ENCODE measurements around the gene VMO1.
"Not testable (repeated sequence)": the region's sequence is repeated elsewhere in the genome, so short reads cannot be mapped to it uniquely, and the experiment has no call there.

VMO1 gene

DNA sequence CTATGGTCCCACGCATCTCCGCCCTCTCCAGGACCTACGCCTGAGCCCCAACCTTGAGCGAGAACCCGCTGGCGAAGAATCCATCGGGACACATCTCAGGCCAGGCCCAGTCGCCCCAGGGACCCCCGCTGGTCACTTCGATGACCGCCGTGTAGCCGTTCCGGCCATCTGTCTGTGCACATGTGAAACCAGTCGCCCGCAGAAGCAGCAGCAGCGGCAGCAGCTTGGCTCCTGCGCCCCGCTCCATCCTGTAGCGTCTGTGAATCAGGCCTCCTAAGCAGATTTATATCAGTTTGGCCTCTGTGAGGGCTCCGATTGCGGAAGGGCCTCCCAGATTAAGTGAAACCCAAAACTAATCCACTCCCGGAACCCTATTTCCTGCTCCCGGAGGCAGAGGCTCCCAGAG, at the start of gene VMO1:
Gene VMO1, minus strand, starts transcription at position 259 of the 406 bp plus-strand sequence. Its CDS starts 12 bp downstream, at position 247.
- peak; percentile 21 for DNase-seq (ENCODE audit: low spot score)

DNA sequence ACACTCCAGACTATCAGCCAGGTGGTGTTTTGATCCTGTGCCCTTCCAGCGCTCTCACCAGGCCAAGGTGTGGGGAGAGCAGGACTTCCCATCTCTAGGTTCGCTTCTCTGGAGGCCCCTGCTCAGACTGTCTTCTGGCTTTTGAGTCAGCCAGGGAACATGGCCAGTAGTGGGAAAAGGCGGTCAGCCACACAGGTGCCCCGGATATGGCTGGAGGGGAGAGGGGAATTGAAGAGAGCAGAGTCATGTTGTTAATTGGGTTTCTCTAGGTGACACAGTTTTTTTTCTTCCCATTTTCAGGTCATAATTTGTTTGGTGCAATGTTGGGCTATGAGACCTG, 48.5 kb upstream of the VMO1 start:
- DNase-seq (ENCODE audit: low spot score) = no peak

- DNase-seq (ENCODE audit: low spot score) = no peak
Observed at GRCh38 chr17:4833941-4834680, 47.9 kb upstream of the VMO1 start.

DNA sequence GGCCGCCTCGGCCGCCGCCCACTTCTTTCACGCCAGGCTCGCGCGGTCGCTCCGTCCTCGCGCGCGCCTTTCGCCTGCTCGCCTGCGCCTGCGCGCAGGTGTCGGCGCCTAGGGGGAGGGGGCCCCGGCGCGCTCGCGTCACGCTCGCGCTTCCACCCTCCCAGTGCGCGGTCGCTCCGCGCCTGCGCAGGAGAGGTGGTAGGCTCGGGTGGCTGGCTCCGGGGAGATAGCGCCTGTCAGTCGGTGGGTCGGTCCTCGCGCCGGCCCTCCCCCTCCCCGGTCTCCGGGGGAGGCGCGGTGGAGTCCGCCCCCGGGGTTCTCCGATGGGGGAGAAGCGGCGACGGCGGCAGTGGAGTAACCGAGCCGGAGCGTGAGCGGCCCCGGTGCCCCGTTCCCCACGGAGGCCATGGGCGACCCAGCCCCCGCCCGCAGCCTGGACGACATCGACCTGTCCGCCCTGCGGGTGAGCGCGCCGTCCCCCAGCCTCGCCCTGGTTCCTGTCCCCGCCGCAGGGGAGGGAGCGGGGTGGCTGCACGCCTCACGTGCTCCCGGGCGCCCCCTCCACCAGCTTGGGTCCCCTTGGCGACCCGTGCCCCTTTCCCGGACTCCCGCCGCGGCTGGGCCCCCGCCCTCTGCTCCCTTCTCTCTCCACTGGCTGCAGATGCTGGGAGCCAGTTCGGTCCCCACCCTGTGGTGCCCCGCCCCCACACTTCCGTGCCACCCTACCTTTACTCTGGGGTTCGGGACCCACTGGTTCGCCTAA, 47.2 kb upstream of the VMO1 start, which contains the start of gene MINK1:
Gene MINK1, plus strand, starts transcription at position 163 of the 763 bp plus-strand sequence. Its CDS starts 244 bp downstream, at position 407.
- DNase-seq (ENCODE audit: low spot score) = peak; percentile 90

DNA sequence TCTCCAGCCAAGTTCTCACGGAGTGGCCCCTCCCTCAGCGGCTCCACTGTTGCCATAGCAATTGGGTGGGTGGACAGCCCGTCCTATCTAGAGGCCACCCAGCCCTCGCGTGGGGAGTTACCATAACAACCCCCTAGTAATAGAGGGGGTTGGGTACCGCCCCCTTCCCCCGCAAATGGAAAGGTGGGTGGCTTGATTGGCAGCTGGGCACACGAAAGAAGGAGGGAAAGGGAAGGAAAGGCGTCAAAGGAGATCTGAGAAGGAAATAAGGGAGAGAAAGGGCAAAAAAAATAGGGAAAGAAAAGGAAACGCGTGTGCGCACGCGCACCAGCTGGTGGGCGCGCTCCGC, 46.6 kb upstream of the VMO1 start:
- not testable (repeated sequence) for DNase-seq (ENCODE audit: low spot score)

DNA sequence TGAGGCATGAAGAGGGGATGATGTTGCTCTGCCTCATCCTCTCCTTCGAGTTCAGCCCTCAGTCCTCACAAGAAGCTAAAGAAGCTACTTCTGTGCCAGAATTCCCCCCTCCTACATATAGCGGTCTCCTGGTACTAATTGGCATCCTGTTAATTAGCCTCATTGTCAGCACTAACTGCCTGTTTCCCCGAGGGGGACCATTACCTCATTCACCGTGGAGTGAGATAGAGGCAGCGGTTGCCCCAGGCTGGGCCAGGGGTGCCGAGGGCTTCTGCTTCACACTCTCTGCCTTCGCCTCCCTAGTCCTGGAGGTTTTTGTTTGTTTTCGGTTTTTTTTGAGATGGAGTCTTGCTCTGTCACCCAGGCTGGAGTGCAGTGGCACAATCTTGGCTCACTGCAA, 41.2 kb upstream of the VMO1 start:
- DNase-seq (ENCODE audit: low spot score) = no peak

- DNase-seq (ENCODE audit: low spot score) = no peak
Observed at GRCh38 chr17:4823373-4824089, 37.4 kb upstream of the VMO1 start.

- no peak for DNase-seq (ENCODE audit: low spot score)
Observed at GRCh38 chr17:4822835-4823234, 36.7 kb upstream of the VMO1 start.

GRCh38 chr17:4818276-4818675, 32.1 kb upstream of the VMO1 start:
- DNase-seq (ENCODE audit: low spot score) = no peak

DNA sequence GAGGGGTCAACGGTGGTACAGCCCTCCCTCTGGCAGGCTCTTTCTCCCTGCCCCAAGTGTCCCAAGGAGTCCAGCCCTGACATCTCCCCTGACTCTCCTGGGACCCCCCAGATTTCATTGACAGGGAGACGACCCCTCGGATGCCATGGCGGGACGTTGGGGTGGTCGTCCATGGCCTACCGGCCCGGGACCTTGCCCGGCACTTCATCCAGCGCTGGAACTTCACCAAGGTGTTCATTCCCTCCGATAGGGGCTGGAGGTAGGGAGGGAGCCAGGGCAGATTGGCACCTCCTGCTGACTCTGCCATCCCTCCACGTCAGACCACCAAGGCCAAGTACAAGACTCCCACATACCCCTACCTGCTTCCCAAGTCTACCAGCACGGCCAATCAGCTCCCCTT, 30.7 kb upstream of the VMO1 start:
- DNase-seq (ENCODE audit: low spot score) = no peak

DNA sequence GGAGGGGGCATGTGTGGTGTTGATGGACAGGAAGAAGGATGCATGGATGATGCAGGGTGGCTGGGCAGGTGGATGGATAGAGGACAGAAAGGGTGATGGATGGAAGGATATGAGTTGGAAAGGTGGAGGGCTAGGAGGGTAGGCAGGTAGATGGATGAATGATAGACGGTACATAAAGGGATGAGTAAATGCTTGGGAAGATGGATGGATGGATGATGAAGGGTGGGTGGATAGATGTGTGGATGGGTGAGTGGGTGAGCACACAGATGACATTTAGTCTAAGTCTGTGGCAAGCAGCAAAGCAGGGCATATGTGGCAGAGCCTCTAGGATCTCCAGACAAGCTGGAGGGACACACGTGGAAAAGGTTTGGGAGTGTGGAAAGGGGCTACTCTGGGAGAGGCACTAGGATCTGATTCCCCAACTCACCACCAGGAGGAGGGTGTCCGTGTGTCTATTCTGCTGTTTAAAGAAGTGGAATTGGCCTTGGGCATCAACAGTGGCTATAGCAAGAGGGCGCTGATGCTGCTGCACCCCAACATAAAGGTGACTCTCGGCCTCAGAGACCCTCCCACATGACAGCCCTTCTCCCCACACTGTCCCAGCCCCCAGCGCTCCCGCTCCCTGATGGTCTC, 29.0 kb upstream of the VMO1 start:
- DNase-seq (ENCODE audit: low spot score) = no peak

GRCh38 chr17:4812690-4813089, 26.5 kb upstream of the VMO1 start:
- no peak for DNase-seq (ENCODE audit: low spot score)

- no peak for DNase-seq (ENCODE audit: low spot score)
Observed at GRCh38 chr17:4811471-4811870, 25.3 kb upstream of the VMO1 start.

DNA sequence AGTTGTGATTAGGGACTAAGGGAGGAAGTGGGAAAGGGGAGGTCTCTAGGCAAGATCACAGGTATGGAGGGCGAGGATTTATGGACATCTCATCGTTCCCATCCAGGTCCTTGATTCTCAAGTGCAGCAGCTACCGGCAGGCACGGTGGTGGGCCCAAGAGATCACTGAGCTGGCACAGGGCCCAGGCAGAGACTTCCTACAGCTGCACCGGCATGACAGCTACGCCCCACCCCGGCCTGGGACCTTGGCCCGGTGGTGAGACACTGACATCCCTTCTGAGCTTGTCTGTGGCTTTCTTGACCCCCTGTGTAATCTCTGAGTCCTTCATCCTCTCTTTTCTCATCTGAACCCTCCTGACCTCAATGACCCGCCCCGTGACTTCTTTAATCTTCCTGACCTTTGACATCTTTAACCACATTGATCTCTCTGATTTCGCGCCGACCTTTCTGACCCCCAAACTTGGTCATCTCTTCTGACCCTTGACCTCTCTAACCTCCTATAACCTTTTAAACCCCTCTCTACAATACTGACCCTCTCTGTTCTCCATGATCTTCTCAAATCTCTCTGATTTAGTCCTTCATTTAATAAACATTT, 24.6 kb upstream of the VMO1 start:
- no peak for DNase-seq (ENCODE audit: low spot score)

DNA sequence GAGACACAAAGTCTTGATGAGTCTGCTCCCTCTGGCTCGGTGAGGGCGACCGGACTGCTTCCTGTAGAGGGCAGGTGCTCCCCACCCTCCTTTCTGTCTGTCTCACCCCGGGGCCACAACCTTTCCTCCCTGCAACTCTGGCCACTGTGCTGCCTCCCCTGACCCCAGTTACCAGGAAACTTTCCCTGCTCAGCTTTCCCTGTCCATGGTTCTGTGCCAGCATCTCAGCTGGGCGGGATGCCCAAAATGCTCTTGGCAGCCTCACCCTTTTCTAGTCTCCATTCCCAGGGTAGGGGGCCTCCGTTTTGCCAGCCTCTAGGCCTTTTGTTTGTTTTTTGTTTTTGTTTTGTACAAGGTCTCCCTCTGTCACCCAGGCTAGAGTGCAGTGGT, 22.2 kb upstream of the VMO1 start:
- peak; percentile 74 for DNase-seq (ENCODE audit: low spot score)

DNA sequence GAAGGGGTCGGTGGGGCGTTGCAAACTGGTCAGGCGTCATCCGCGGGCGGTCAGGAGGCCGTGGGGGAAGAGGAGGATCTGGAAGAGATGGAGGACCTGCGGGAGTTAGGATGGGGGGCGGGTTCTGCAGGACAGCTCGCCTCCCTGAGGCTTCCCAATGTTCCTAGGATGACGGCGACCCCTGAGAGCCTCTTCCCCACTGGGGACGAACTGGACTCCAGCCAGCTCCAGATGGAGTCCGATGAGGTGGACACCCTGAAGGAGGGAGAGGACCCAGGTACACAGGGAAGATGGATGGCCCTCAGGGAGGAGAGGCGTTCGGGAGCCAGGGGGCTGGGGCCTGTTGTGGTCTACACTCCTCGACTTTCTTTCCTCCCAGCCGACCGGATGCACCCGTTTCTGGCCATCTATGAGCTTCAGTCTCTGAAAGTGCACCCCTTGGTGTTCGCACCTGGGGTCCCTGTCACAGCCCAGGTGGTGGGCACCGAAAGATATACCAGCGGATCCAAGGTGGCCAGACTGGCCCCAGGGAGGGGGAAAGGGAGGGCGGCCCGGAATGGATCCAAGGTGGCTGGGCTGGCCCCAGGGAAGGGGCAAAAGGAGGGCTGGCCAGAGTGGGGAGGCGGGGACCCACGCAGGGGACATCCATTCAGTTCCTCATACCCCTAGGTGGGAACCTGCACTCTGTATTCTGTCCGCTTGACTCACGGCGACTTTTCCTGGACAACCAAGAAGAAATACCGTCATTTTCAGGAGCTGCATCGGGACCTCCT, 21.6 kb upstream of the VMO1 start:
- no peak for DNase-seq (ENCODE audit: low spot score)

DNA sequence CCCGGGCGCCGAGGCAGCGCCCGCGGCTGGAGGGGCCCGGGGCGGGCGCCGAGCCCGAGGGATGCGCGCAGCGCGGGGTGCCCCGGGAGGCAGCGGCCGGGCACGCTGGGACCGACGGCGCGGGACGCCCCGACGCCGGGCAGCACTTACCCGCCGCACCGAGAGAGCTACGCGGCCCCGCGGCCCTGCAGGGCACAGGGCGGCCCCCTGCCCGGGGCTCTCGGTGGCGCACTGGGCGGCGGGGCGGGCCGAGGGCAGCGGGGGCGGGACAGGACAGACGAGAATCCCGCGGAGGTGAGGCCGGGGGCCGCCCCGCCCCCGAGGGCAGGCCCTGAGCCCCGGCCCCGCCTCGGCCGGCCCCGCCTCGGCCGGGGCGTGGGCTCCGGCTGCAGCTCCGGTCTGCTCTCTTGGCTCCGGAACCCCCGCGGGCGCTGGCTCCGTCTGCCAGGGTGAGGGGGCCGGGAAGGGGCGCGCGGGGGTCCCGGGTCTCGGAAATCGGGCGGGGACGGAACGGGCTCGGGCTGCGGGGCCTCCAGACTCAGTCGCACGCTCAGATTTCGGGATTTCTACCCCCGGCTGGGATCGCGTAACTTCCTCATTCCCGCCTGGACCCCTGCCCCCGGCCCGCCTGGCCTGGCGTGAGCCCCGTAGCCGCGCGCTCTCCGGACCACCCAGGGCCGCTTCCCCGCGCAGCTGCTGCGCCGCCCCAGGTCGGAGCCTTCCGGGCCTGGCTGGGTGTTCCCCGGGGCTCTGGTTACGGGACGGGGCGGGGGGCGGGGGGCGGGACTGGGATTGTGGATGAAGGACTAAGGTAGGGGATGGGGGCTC, 20.8 kb upstream of the VMO1 start, which contains the start of gene PLD2:
Gene PLD2, plus strand, starts transcription at position 376 of the 828 bp plus-strand sequence. CDS start 621 bp downstream, outside the sequence.
- DNase-seq (ENCODE audit: low spot score) = peak; percentile 84

DNA sequence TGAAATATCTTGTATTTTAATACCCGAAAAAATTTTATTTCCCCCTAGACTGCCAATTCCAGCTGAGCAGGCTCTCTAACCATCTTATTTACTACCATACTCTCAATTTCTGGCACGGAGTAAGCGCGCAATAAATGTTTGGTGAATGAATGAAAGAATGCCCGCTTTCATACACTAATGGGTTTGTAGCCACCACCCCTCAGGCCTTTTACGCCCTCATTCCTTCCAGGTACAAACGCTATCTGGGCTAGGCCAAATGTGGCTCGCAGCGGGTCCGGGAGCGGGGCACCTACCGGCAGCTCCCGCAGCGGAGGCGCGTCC, 20.3 kb upstream of the VMO1 start:
- DNase-seq (ENCODE audit: low spot score) = no peak

GRCh38 chr17:4802228-4802627, 16.1 kb upstream of the VMO1 start, which contains the start of gene C17orf114:
Gene C17orf114 (minus strand): TSS chr17:4802328.
- DNase-seq (ENCODE audit: low spot score) = no peak

GRCh38 chr17:4800462-4801196, 14.5 kb upstream of the VMO1 start:
- no peak for DNase-seq (ENCODE audit: low spot score)

Measured in Ammon's horn (tissue), 1 donor.